ENCODE data around the gene ODF2.
A peak's percentile ranks its signal among the peaks of the same experiment; 100 is the strongest.

The ODF2 gene

GRCh38 chr9:128526720-128527119 is 70.9 kb downstream of the ODF2 start:
- DNase-seq (ENCODE audit: low read depth in 2 of 3, low spot score in 2 of 3), result no peak

GRCh38 chr9:128528445-128529160 is 72.8 kb downstream of the ODF2 start:
- DNase-seq (ENCODE audit: low read depth in 2 of 3, low spot score in 2 of 3), result no peak

- no peak for DNase-seq (ENCODE audit: low read depth in 2 of 3, low spot score in 2 of 3)
Measured at GRCh38 chr9:128529191-128529590, 73.4 kb downstream of the ODF2 start.

GRCh38 chr9:128532581-128532980 is 76.8 kb downstream of the ODF2 start:
- DNase-seq (ENCODE audit: low read depth in 2 of 3, low spot score in 2 of 3), result no peak

GRCh38 chr9:128540634-128541360 is 85.0 kb downstream of the ODF2 start:
- DNase-seq (ENCODE audit: low read depth in 2 of 3, low spot score in 2 of 3), result no peak

GRCh38 chr9:128546504-128546903 is 90.7 kb downstream of the ODF2 start:
- no peak for DNase-seq (ENCODE audit: low read depth in 2 of 3, low spot score in 2 of 3)

GRCh38 chr9:128548876-128549275 is 93.1 kb downstream of the ODF2 start:
- DNase-seq (ENCODE audit: low read depth in 2 of 3, low spot score in 2 of 3), result no peak

- DNase-seq (ENCODE audit: low read depth in 2 of 3, low spot score in 2 of 3), result peak in 1 of 3 experiments; percentile 5
Measured at GRCh38 chr9:128550226-128550625, 94.4 kb downstream of the ODF2 start.

Measured in activated CD8-positive, alpha-beta memory T cell treated with anti-CD3 and anti-CD28 coated beads for 48 hours (primary cell).